NCI-H2227 (cell line): ENCODE measurements around the gene KDM3A.
"Not testable (repeated sequence)": the region's sequence is repeated elsewhere in the genome, so short reads cannot be mapped to it uniquely, and the experiment has no call there.

Experiments
- DNase-seq: peaks from one replicate; lab custom pipeline; 2025; ENCODE audit not compliant: unreplicated experiment; lab: John Stamatoyannopoulos, UW

KDM3A gene

GRCh38 chr2:86471637-86472036 is 30.5 kb downstream of the KDM3A start:
- no peak for DNase-seq

GRCh38 chr2:86476092-86476491 is 34.9 kb downstream of the KDM3A start:
- DNase-seq, result no peak

DNA sequence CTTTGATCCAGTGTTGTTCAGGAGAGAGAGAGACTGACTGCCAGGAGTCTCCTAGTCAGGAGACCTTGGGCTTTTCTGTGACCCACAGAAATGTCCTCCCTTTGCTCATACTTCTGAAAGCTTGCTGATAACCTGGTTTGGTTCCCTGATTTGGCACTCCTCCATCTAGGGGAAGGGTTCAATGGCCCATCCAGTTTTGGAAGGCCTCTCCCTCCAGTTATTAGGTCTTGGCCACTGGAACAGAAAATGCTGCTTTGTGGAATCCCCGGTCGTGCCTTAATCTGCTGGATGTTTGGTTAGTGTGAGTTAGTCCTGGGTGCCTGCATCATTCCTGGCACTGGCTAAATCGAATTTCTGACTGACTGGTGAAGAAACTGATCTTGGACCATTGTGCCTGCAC is 35.7 kb downstream of the KDM3A start:
- DNase-seq, result no peak

DNA sequence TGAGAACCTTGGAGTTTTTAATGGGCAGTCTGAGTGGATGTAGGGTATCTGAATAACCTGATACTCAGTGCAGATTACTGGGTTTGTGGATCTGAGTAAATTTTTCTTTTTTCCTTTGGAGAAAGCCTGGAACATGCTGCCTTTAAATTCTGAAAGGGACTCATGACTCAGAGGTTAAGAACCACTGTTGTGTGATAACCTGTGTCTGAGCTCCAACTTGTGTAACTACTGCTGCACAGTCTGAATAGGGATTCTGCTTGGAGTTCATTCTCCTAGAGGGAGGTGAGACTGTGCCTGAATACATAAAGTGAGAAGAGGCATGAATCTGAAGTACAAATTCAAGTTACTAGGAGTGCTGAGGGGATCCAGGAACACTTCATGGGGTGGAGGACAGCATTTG is 36.2 kb downstream of the KDM3A start:
- no peak for DNase-seq

DNA sequence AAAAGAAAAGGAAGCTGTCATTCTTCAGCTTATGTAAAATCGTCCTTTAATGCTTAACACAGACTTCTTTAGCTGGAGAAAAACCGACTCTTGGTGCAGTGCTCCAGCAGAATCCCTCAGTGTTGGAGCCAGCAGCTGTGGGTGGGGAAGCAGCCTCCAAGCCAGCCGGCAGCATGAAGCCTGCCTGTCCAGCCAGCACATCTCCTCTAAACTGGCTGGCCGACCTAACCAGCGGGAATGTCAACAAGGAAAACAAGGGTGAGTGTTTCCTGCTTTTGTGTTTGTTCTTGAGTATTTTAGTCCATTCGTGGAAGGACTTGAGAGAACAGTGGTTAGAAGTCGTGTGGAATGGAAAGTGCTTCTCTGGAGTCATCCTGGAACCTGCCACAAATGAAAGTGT is 38.9 kb downstream of the KDM3A start:
- no peak for DNase-seq

DNA sequence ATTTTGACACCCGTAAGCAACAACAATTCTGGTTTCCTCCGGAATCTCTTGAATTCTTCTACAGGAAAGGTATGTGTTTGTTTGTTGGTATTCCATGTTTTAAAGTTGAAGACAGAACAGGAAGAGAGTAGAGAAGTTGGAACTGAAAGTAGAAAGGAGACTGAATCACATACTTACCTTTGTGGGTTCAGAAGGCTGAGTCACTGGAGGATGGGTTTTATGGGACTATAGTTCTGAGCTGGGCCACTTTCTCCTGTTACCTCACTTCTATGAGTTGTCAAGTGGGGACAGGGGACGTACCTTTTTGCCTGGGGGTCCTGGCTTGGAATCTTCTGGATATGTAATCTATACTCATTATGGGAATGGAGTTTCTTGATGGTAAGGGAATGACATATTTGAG is 40.9 kb downstream of the KDM3A start:
- DNase-seq, result no peak

DNA sequence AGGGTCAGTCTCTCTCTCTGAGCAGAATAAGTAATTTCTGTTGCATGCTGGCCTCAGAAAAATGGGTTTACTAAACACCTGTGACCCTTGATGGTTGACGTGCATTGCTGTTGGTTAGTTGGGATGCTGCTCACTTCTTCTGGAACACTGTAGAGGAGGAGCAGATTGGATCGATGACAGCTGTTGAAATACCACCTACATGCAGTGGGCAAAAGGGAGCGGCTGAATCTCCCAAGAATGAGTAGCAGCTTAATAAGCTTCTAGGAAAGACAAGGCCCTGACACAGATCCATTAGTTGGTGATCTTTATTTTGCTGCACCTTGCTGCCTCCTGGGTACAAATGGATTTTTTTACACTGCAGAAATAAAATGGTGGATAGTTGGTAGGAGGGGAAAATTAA is 43.2 kb downstream of the KDM3A start:
- no peak for DNase-seq

GRCh38 chr2:86485103-86485502 is 43.9 kb downstream of the KDM3A start:
- DNase-seq, result no peak

- DNase-seq, result no peak
These were observed 44.6 kb downstream of the KDM3A start for GRCh38 chr2:86485802-86486201.

GRCh38 chr2:86487062-86487461 is 45.9 kb downstream of the KDM3A start:
- DNase-seq, result no peak

DNA sequence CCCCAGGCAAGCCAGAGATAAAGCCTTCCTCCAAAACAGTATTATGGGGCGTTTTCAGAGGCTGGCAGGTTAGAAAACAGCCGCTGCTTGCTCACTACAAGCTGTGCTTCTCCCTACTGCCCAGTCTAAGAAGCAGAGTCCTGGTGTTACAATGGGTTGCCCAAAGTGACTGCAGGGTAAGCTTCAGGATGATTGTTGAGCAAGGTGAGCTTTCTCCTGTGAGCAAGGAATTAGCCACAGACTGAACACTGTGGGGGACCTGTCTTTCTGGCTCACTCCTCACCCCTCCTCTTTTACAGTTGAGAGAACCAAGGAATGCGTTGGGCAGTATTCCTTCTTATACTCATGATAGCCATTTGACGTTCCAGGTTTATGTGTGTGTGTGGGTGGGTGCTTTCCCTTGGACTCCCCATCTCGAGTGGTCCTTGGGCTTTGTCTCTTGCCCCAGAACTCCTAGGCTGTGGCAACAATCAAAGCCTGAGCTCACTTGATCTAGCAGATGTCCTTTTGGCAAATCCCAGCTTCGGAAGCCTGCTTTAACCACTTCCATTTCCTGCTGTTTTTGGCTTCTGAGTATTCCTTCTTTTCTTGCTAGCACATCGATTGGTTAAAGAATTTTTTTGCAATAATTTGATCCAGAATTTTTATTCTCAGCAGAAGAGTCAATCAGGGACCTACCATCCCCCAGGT is 47.5 kb downstream of the KDM3A start:
- DNase-seq, result no peak

- no peak for DNase-seq
These were observed 48.4 kb downstream of the KDM3A start for GRCh38 chr2:86489542-86489941.

GRCh38 chr2:86490245-86490644 is 49.1 kb downstream of the KDM3A start:
- no peak for DNase-seq

GRCh38 chr2:86491088-86491487 is 49.9 kb downstream of the KDM3A start:
- DNase-seq, result no peak

- DNase-seq, result no peak
These were observed 50.9 kb downstream of the KDM3A start for GRCh38 chr2:86492048-86492453.

DNA sequence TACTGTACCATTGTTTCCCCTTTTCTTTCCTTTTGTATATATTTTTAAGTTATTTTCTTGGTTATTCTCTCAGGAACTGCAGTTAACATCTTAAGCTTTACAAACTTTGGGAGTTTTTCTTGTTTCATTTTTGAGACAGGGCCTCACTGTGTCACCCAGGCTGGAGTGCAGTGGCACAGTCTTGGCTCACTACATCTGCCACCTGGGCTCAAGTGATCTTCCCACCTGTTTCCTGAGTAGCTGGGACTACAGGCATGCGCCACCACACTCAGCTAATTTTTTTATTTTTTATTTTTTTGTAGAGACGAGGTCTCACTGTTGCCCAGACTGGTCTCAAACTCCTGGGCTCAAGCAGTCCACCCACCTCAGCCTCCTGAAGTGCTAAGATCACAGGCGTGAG is 55.2 kb downstream of the KDM3A start:
- not testable (repeated sequence) for DNase-seq

GRCh38 chr2:86498468-86499260 is 57.5 kb downstream of the KDM3A start:
- DNase-seq, result no peak

DNA sequence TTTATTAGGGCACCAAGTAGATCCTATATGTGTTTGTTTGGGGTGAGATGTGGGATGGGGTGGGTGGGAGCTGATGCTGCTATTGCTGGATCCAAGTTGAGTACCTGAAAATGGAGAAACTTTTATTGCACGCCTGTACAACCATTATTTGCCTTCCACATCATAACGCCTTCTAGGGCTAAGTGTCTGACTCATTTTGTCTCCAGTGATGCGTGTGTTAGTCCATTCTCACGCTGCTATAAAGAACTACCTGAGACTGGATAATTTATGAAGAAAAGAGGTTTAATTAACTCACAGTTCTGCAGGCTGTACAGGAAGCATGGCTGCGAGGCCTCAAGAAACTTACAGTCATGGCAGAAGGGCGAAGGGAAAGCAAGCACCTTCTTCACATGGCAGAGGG is 58.2 kb downstream of the KDM3A start:
- DNase-seq, result no peak

DNA sequence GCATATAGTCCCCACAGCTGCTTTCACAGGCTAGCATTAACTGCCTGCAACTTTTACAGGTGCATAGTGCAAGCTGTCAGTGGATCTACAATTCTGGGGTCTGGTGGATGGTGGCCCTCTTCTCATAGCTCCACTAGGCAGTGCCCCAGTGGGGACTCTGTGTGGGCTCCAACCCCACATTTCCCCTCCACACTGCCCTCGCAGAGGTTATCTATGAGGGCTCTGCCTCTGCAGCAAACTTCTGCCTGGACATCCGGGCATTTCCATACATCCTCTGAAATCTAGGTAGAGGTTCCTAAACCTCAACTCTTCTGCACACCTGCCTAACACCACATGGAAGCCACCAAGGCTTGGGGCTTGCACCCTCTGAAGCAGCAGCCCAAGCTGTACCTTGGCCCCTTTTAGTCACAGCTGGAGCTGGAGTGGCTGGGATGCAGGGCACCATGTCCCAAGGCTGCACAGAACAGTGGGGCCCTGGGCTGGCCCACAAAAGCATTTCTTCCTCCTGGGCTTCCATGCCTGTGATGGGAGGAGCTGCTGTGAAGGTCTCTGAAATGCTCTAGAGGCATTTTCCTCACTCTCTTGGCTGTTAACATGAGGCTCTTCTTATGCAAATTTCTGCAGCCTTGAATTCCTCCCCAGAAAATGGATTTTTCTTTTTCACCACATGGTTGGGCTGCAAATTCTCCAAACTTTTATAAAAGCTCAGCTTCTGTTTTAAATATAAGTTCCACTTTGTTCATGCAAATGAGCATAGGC is 59.3 kb downstream of the KDM3A start:
- DNase-seq, result no peak

DNA sequence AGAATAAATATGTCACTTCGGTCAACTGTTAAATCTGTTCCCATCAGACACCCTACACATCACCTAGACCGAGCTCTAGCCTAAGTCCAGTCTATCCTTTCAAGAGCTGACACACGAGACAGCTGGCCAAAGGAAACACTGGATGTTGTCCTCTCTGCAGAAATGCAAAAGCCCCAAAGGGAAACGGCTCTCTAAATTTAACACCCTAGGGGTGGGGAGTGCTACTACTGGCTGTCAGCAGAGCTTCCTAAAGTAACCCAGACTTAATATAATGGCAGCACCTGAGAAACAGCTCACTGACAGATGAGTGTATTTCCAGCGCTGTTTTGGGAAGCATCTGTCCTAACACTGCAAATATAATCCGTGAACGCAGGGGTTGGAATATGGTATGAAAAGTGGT is 66.4 kb downstream of the KDM3A start:
- no peak for DNase-seq

GRCh38 chr2:86510436-86510933 is 69.3 kb downstream of the KDM3A start:
- no peak for DNase-seq

DNA sequence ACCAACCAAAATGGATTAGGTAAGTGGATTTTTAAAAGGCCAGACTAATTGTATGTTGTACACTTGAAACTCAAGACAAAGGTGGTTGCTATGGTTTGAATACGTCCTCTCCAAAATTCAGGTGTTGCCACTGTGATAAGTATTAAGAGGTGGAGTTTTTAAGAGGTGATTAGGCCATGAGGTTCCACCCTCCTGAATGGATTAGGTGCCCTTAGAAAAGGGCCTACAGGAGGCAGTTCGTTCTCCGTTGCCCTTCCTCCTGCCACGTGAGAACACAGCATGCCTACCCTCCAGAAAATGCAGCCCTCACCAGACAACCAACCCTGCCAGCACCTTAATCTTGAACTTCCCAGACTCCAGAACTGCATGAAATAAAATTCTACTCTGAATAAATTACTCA is 70.9 kb downstream of the KDM3A start:
- no peak for DNase-seq
